ENCODE results near the gene NINL.

The NINL gene

GRCh38 chr20:25490656-25491445, 94.5 kb downstream of the NINL start:
- no peaks in the 10 kb centered on the region for H3K27me3 ChIP-seq (ENCODE audit: insufficient read depth, low read length)
- no peak overlapping the region for H2AFZ ChIP-seq (ENCODE audit: low read length)
- no peak overlapping the region for H3K4me3 ChIP-seq (ENCODE audit: low read depth, low read length, poor library complexity, severe bottlenecking)
- no peaks in the 10 kb centered on the region for H3K4me1 ChIP-seq (ENCODE audit: insufficient read depth, low read length, severe bottlenecking)
- no peaks in the 10 kb centered on the region for H3K36me3 ChIP-seq (ENCODE audit: insufficient read depth, low read length)
- H3K79me2 ChIP-seq (ENCODE audit: insufficient read depth, low read length), result no peaks in the 10 kb centered on the region
- no peaks in the 10 kb centered on the region for H4K20me1 ChIP-seq (ENCODE audit: insufficient read depth, low read length)
- H3K9me3 ChIP-seq (ENCODE audit: low read length), result no peaks in the 10 kb centered on the region
- no peaks in the 10 kb centered on the region for H3F3A ChIP-seq (ENCODE audit: insufficient read depth, low read length)
- no peak for TF ChIP-seq EZH2 (IDR thresholded peaks at IDR 0.05; ENCODE audit: borderline replicate concordance, low read length)
- TF ChIP-seq, protein P1, sequence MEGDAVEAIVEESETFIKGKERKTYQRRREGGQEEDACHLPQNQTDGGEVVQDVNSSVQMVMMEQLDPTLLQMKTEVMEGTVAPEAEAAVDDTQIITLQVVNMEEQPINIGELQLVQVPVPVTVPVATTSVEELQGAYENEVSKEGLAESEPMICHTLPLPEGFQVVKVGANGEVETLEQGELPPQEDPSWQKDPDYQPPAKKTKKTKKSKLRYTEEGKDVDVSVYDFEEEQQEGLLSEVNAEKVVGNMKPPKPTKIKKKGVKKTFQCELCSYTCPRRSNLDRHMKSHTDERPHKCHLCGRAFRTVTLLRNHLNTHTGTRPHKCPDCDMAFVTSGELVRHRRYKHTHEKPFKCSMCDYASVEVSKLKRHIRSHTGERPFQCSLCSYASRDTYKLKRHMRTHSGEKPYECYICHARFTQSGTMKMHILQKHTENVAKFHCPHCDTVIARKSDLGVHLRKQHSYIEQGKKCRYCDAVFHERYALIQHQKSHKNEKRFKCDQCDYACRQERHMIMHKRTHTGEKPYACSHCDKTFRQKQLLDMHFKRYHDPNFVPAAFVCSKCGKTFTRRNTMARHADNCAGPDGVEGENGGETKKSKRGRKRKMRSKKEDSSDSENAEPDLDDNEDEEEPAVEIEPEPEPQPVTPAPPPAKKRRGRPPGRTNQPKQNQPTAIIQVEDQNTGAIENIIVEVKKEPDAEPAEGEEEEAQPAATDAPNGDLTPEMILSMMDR (IDR thresholded peaks at IDR 0.05; ENCODE audit: low read length), result no peak
- no peak overlapping the region for H3K27ac ChIP-seq (ENCODE audit: low read depth, low read length, poor library complexity, severe bottlenecking)
- H3K9me2 ChIP-seq (ENCODE audit: low read depth, low read length), result no peaks in the 10 kb centered on the region
- H3K4me2 ChIP-seq (ENCODE audit: low read length), result no peak overlapping the region
- H3K9ac ChIP-seq (ENCODE audit: low read length), result no peak overlapping the region

DNA sequence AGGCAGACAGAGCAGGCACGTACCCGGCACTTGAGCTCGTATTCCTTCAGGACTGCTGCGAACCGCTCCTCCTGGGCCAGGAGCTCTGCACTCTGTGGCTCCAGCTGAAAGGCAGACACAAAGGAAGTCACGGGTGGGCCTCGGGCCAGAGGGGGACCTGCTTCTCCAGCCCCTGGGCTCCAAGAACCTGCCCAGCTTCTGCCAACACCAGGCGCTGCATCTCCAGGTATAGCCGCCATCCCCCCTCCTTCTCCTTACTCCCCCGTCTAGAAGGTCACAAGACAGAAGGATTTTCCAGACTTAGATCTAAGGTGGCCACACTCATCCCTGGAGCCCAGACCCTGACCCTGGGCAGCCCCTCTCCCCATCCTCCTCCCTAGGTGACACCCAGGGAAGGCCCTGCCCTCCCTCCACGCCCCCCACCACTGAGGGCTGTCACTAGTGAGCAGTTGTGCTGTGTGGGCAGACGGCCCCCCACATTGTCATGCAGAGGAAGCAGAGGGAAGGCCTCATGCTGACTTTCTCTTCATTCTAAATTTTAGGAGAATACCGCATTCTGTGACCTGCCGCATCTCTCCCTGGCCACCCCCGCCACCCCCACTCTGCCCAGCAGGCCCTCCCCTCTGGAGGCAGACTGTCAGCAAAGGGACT, 96.0 kb downstream of the NINL start:
- H3K9me2 ChIP-seq (ENCODE audit: low read depth, low read length), result no peaks in the 10 kb centered on the region
- TF ChIP-seq, protein P1 (IDR thresholded peaks at IDR 0.05; ENCODE audit: low read length), result no peak
- no peak for TF ChIP-seq EZH2 (IDR thresholded peaks at IDR 0.05; ENCODE audit: borderline replicate concordance, low read length)
- H3F3A ChIP-seq (ENCODE audit: insufficient read depth, low read length), result no peaks in the 10 kb centered on the region
- H3K27me3 ChIP-seq (ENCODE audit: insufficient read depth, low read length), result no peaks in the 10 kb centered on the region
- no peak overlapping the region for H3K27ac ChIP-seq (ENCODE audit: low read depth, low read length, poor library complexity, severe bottlenecking)
- H3K79me2 ChIP-seq (ENCODE audit: insufficient read depth, low read length), result no peaks in the 10 kb centered on the region
- H3K4me3 ChIP-seq (ENCODE audit: low read depth, low read length, poor library complexity, severe bottlenecking), result no peak overlapping the region
- H4K20me1 ChIP-seq (ENCODE audit: insufficient read depth, low read length), result no peaks in the 10 kb centered on the region
- H3K9ac ChIP-seq (ENCODE audit: low read length), result no peak overlapping the region
- no peaks in the 10 kb centered on the region for H3K4me1 ChIP-seq (ENCODE audit: insufficient read depth, low read length, severe bottlenecking)
- H3K36me3 ChIP-seq (ENCODE audit: insufficient read depth, low read length), result no peaks in the 10 kb centered on the region
- no peak overlapping the region for H3K4me2 ChIP-seq (ENCODE audit: low read length)
- no peaks in the 10 kb centered on the region for H3K9me3 ChIP-seq (ENCODE audit: low read length)
- H2AFZ ChIP-seq (ENCODE audit: low read length), result no peak overlapping the region

- Histone ChIP-seq H3K79me2 (ENCODE audit: insufficient read depth, low read length) (no peaks in the 10 kb centered on the region), H3K27me3 (ENCODE audit: insufficient read depth, low read length) (no peaks in the 10 kb centered on the region), H3F3A (ENCODE audit: insufficient read depth, low read length) (no peaks in the 10 kb centered on the region), H4K20me1 (ENCODE audit: insufficient read depth, low read length) (no peaks in the 10 kb centered on the region), H3K4me1 (ENCODE audit: insufficient read depth, low read length, severe bottlenecking) (no peaks in the 10 kb centered on the region), H3K9me3 (ENCODE audit: low read length) (no peaks in the 10 kb centered on the region), H3K4me2 (ENCODE audit: low read length) (no peak overlapping the region), H3K9me2 (ENCODE audit: low read depth, low read length) (no peaks in the 10 kb centered on the region), H3K27ac (ENCODE audit: low read depth, low read length, poor library complexity, severe bottlenecking) (no peak overlapping the region), H3K36me3 (ENCODE audit: insufficient read depth, low read length) (no peaks in the 10 kb centered on the region), H3K9ac (ENCODE audit: low read length) (no peak overlapping the region), H3K4me3 (ENCODE audit: low read depth, low read length, poor library complexity, severe bottlenecking) (no peak overlapping the region), H2AFZ (ENCODE audit: low read length) (no peak overlapping the region)
- no peak for TF ChIP-seq EZH2 (IDR thresholded peaks at IDR 0.05; ENCODE audit: borderline replicate concordance, low read length)
- TF ChIP-seq, protein P1 (IDR thresholded peaks at IDR 0.05; ENCODE audit: low read length), result no peak
Measured at GRCh38 chr20:25487975-25488374, 97.4 kb downstream of the NINL start.

Measured in OCI-LY1 (cell line).